Activated T-cell treated with anti-CD3 and anti-CD28 coated beads for 48 hours (primary cell): ENCODE measurements around the gene EFNA5.

Experiments
- DNase-seq: peaks from one replicate; pipeline ENCODE4 v3.0.0-alpha.2; 2020; ENCODE audit warnings: low read depth

The EFNA5 gene

DNA sequence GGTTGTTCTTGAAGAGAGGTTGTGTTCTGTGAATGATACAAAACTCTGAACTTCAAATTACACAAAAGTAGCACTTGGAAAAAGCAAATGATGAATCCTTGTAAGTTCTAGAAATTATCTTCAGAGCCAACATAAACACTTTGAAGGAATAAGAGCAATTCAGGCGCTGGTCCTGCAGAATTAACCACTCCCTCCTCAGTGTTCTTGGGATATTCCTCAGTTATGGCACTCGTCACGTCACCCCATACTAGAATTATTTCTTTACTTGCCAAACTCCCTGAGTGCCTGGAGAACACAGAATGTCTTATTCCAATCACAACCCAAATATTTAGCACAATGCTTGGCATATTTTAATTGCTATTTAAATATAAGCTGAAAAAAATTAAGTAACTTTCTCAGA is 126.3 kb downstream of the EFNA5 start:
- no peak for DNase-seq

DNA sequence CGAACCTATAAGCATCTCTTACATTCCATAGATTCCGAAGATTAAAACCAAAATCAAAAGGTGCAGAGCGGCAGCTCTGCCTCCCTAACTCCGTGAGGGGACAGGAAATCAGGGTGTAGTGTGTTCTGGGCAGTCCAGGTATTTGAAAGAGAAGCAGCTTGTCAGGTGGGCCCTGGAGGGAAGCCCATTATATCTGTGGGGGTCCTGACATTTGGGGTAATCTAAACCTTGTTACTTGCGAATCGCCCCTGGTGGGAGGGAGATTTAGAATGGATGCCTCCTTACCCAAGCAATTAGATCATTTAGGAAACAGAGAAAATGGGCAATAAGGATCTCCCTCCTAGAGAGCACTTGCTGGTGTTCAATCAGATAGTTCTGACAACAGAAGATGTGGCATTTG is 126.9 kb downstream of the EFNA5 start:
- DNase-seq = no peak

DNA sequence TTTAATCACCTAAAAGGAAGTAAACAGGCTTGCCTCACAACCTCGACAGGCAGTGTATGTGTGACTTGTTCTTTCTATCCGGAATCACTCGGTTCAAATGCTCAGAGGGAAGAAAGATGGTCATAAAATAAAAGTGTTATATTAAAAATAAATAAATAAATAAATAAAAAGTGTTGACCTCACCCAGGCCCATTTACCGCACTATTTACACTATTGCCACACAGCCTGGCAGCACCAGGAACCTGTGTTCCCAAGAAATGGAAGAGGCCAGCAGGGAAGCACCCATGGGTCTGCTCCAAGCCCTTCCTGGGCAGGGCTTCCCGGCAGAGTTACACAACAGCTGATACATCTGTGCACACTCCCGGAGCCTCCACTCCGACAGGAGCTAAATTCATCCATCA is 127.9 kb downstream of the EFNA5 start:
- DNase-seq = no peak

- no peak for DNase-seq
Measured at GRCh38 chr5:107542428-107542827, 128.3 kb downstream of the EFNA5 start.

- no peak for DNase-seq
Measured at GRCh38 chr5:107541400-107541799, 129.3 kb downstream of the EFNA5 start.

GRCh38 chr5:107539726-107540330 is 130.9 kb downstream of the EFNA5 start:
- no peak for DNase-seq

GRCh38 chr5:107538805-107539445 is 131.8 kb downstream of the EFNA5 start:
- DNase-seq = no peak

DNA sequence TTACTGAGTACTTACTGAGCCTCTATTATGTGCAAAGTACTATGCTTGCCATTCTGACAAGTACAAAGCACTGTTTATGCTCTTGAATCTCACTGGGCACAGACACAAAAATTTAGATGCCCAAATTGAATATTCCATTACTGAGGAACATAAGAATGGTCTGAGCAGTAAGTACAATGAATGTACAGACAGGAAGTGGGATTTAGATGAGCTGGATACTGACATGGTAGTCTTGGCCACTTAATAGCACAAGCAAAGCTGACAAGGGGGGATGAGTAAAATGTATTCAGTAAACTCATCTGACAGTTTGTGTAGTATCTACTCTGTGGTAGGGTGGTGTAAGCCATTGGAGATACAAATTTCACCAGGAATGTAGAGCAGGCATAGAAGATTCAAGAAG is 132.4 kb downstream of the EFNA5 start:
- DNase-seq = no peak

DNA sequence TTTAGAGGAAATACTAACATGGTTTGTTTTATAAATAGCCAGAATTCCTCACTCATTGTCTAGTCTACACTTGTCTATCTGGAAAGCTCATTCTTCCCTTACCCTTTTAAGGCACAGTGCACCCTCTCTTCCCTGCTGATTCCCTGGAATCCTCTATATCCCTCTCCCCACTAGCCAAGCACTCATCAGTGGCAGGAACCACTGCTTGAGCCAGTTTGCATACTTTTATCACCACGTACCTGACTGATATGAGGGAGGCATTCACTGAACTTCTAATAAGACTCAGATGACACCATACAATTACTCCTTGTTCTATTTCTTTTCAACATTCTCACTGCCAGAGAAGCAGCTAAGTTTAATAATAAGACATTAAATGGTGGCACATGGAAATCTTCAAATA is 134.9 kb downstream of the EFNA5 start:
- no peak for DNase-seq

DNA sequence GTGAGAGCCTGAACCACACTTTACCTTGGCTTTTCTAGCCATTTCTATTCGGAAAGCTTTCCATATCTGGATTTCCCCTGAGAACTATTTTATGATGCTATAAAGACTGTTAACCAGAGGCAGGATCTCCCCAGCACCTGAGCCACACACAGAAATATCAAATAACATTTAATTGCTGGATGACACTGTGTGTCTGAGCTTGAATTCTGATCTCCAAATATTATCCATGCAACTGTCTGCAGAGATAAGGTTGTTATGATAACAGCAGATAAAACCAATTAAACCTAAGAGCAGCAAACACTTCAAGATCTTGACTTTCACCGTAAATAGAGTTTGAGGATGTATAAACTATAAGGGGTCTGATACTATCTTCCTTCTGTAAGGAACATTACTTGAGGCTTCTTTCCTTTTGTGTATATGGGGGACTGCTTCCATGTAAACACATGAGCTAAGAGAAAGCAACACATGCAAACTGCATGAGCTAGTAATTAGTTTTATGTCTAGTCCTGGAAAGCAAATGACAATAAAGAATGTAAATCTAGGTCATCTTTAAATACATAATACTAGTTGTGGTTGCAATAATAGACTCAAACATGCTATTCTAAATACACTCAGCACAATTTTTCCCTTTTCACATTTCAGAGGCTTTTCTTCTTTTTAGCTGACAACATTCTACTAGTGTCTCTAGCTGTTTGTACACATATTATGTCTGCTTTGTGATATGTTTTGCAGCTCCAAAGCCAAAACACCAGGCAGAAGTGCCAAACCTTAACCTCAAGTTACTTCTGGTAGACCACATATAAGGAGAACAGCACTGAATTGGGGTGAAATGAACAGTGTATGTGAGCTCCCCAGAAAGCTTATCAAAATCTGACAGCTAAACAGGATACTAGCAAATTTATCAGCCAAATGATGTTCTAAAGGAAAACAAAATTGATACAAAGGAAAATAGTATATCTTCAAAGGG is 136.5 kb downstream of the EFNA5 start:
- DNase-seq = no peak

DNA sequence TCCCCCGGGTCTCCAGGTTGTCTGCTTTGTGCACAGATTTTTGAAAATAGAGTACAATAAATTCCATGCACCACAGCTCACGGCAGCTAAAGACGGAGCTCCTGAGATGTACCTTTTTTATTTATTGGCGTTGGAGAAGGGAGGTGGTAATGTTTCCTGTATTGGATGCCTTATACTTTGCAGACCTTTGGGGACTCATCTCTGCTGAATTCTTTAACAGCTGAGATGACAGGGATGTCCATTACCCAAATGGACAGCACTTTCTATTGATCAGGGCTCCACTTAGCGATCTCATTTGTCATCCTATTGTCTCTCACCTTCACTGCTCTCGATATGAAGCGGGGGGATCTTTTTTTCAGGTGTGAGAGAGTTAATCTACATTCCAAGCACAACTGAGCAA is 137.8 kb downstream of the EFNA5 start:
- no peak for DNase-seq

GRCh38 chr5:107532169-107532878 is 138.4 kb downstream of the EFNA5 start:
- DNase-seq = no peak

DNA sequence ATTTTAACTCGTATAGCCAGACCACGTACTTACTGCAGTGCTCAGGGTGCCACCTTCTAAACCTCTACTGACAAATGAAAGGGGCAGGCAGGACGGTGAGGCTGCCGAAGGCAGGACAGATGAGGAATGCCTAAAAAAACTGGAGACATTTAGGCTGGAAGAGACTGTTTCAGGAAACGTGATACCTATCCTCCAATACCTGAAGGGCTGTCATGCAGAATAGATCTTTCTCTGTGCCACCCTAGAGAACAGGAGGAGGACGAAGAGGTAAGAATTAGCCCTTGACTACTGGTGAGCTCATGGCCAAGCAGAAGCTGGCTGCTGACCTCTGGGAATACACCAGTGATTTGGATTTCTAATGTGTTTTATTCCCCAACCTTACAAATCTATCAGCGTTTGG is 139.4 kb downstream of the EFNA5 start:
- DNase-seq = no peak

DNA sequence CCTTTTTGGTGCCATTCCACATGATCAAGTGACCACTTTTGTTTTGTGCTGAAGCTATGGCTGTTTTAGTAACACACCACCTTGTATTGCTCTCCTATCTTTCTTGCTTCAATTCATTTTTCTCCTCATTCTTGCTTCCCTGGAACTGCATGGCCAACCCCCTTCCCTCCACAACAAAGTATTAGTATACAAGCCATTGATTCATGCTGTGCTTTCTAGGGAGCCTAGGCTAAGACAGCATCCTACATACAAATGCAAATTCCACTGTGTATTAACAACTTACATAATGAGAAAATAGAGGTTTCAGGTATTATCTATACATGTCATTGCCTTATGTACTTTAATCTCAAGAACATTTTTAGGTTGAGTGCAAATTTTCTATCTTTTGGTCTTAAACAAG is 141.1 kb downstream of the EFNA5 start:
- no peak for DNase-seq

DNA sequence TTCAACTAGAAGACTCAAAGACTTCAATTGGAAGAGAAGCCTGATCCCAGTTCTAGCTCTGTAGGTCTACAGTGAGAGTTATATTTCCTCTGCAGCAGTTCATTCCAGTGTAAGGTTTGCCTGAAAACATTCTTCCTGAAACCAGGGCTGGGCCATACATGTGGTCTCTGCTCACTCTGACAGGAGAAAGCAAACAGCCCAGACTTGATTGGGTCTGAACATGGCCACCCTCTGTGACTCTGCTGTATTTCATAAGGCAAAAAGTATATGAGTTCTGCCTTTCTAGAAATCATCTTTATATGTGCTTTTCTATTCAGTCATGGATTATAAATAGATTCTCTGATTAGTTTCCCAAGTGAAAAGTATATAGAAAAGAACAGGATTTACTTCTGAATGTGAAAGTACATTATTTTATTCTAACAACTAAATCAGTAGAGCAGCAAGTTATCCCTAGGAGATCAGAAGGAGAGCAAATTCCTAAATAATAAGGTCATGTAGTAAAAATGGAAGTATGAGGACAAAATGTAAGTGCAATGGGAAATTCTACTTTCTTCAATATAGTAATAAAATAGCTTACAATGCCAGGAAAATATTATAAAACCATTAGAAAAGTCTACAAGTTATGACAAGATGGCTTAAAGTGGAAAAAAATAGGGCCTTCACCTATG is 144.3 kb downstream of the EFNA5 start:
- no peak for DNase-seq

DNA sequence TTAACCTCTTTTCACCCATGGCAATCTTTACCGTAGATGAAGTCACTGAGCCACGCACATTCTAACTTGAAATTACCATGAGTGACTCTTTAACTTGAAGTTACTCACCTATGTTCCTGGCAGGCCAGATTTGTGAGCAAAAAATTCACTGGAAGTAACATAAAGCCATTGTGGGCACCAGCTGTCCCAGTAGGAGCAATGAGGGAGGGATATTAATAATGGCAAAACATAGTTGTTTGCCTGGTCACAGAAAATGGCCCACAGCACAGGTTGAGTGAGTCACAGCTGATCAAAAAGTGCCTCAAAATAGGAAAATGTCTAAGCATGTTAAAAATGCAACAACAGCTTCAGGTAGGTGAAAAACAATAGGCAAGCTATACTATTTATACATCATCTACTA is 146.6 kb downstream of the EFNA5 start:
- DNase-seq = no peak

DNA sequence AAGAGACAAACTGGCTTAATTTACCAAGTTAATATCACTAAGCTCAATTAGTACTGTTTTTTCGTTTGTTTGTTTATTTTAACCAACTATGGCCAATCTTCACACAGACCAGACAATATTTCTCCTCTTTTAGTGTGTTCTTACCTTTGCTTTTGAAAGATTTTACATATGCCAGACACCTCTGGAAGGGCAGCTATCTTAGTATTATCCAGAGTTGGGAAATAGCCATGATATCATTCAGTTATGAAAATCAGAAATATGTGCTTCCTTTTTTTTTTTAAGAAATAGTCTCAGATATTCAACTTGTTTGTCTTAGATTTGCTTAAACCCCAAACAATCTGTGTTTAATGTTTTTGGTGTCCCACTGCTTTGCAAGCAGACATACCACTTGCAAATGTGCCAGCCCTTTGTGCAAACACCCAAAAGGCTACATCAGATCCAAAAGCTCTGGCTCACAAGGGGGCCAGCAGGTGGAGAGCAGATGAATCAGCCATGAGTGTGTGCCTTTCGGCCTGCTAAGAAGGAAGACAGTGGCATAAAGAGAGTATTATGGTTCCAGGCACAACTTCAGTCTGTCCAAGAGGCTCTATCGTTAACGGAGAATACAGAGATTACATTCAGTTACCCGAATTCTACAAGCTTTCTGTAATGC is 147.6 kb downstream of the EFNA5 start:
- DNase-seq = no peak

- DNase-seq = no peak
Measured at GRCh38 chr5:107522456-107522855, 148.3 kb downstream of the EFNA5 start.

GRCh38 chr5:107519900-107520354 is 150.8 kb downstream of the EFNA5 start:
- no peak for DNase-seq

DNA sequence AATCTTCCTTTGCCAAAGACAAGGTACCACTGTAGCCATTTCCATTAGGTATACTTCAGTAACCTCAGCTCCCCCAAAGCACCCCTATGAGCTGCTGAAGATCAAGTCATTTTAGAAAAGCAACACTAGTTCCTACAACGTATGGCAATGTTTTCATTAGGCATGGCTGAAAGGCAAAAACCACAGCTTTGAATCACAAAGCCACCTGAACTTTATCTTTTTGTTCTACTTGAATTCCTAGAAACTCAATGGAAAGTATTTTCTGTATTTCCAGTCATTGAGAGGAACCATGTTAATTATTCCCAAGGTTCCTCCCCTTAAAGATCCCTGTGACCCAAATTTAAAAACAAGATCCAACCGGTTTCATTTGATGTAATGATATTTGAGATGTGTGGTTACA is 152.1 kb downstream of the EFNA5 start:
- no peak for DNase-seq

GRCh38 chr5:107518190-107518589 is 152.5 kb downstream of the EFNA5 start:
- DNase-seq = no peak
